Hepatocyte (in vitro differentiated cells): ENCODE results near the gene RRP1. TPM values are rescaled to one million over a fixed set of nuclear protein-coding genes. Genes with fewer than 3 reads are reported as not detected.

Experiments
- DNase-seq: peaks from one replicate; pipeline ENCODE4 v3.0.0-alpha.2; 2016; ENCODE audit warnings: low spot score
- H2AFZ ChIP-seq: fragments of 200-600 bp; sonication (generic); 2 replicates; pipeline ENCODE4 v1.6.0; 2016; ENCODE audit warnings: antibody characterized with exemption, mild to moderate bottlenecking
- H3K27ac ChIP-seq: fragments of 200-600 bp; sonication (generic); 2 replicates; pipeline ENCODE4 v1.5.1; 2016; ENCODE audit warnings: mild to moderate bottlenecking
- H3K27me3 ChIP-seq: fragments of 200-600 bp; sonication (generic); 2 replicates; pipeline ENCODE4 v1.6.1; 2016
- H3K36me3 ChIP-seq: fragments of 200-600 bp; sonication (generic); replicated peaks from 2 replicates; pipeline ENCODE4 v1.5.1; 2016; ENCODE audit warnings: low read depth; ENCODE audit not compliant: insufficient read depth
- H3K4me1 ChIP-seq: fragments of 200-600 bp; sonication (generic); 2 replicates; pipeline ENCODE4 v1.5.1; 2016; ENCODE audit warnings: mild to moderate bottlenecking, moderate library complexity; ENCODE audit not compliant: insufficient read depth
- H3K4me2 ChIP-seq: fragments of 200-600 bp; sonication (generic); 2 replicates; pipeline ENCODE4 v1.6.0; 2016
- H3K4me3 ChIP-seq: fragments of 200-600 bp; sonication (generic); 2 replicates; pipeline ENCODE4 v1.5.1; 2016; ENCODE audit warnings: mild to moderate bottlenecking
- H3K79me2 ChIP-seq: fragments of 200-600 bp; sonication (generic); 2 replicates; pipeline ENCODE4 v1.6.0; 2017; ENCODE audit warnings: mild to moderate bottlenecking
- H3K9me2 ChIP-seq: fragments of 200-600 bp; sonication (generic); replicated peaks from 2 replicates; pipeline ENCODE4 v1.6.0; 2017; ENCODE audit warnings: mild to moderate bottlenecking; ENCODE audit not compliant: insufficient read depth
- H3K9me3 ChIP-seq: fragments of 200-600 bp; sonication (generic); 2 replicates; pipeline ENCODE4 v1.5.1; 2016; ENCODE audit warnings: low read depth, mild to moderate bottlenecking
- H4K20me1 ChIP-seq: fragments of 200-600 bp; sonication (generic); 2 replicates; pipeline ENCODE4 v1.6.0; 2016; ENCODE audit warnings: mild to moderate bottlenecking; ENCODE audit not compliant: insufficient read depth, poor library complexity, severe bottlenecking
- CTCF ChIP-seq: fragments of 200-600 bp; sonication (generic); IDR thresholded peaks from 2 replicates; pipeline ENCODE4 v1.5.1; 2016; ENCODE audit warnings: antibody characterized with exemption, mild to moderate bottlenecking; ENCODE audit not compliant: poor library complexity
- EZH2 ChIP-seq: fragments of 200-600 bp; sonication (generic); IDR thresholded peaks from 2 replicates; pipeline ENCODE4 v1.6.1; 2016; ENCODE audit warnings: antibody characterized with exemption, mild to moderate bottlenecking, borderline replicate concordance
- EZH2phosphoT487 ChIP-seq: fragments of 200-600 bp; sonication (generic); IDR thresholded peaks from one replicate; pipeline ENCODE4 v1.6.1; 2018; ENCODE audit warnings: antibody characterized with exemption, mild to moderate bottlenecking, low read depth, moderate library complexity; ENCODE audit not compliant: unreplicated experiment, severe bottlenecking
- WGBS: methylation state at CpG from one replicate; pipeline ENCODE4 v1.1.6; 2016; ENCODE audit warnings: low lambda C conversion rate; ENCODE audit errors: missing lambda C conversion rate; 5-methylcytosine and 5-hydroxymethylcytosine counted together
- polyA plus RNA-seq: library from polyadenylated mRNA; unstranded; fragments of >200 nt; fragmentation: Nextera tagmentation; extraction: Ambion mirVana; gene quantifications from 2 replicates; pipeline ENCODE4 v1.2.1, GENCODE V29; 2016
- total RNA-seq: library from RNA; depleted of rRNA; stranded (reverse); fragments of >200 nt; gene quantifications from 2 replicates; pipeline ENCODE4 v1.2.3, GENCODE V29; 2014

RRP1 gene
- total and polyA plus RNA-seq, 2 experiments from 2014 or later: 24.1 to 32.0 TPM

GRCh38 chr21:43812957-43813655 lies 23.7 kb downstream of the RRP1 start:
- Histone ChIP-seq H3K36me3 (no peaks in the 10 kb centered on the region), H3K4me2 (no peak overlapping the region), H4K20me1 (no peaks in the 10 kb centered on the region), H3K27me3 (no peaks in the 10 kb centered on the region), H3K9me2 (no peaks in the 10 kb centered on the region), H3K4me3 (no peak overlapping the region), H3K27ac (no peak overlapping the region), H2AFZ (no peak overlapping the region), H3K79me2 (no peaks in the 10 kb centered on the region), H3K9me3 (no peaks in the 10 kb centered on the region), H3K4me1 (no peaks in the 10 kb centered on the region)
- no peak for DNase-seq
- WGBS: 91% methylated on average over 13 of the region's 19 CpGs
- TF ChIP-seq EZH2phosphoT487 (no peak), CTCF (no peak), EZH2 (no peak)

GRCh38 chr21:43813656-43813980 lies 24.2 kb downstream of the RRP1 start:
- Histone ChIP-seq H3K4me2 (no peak overlapping the region), H4K20me1 (no peaks in the 10 kb centered on the region), H3K9me3 (no peaks in the 10 kb centered on the region), H3K9me2 (no peaks in the 10 kb centered on the region), H3K27me3 (no peaks in the 10 kb centered on the region), H2AFZ (no peak overlapping the region), H3K79me2 (no peaks in the 10 kb centered on the region), H3K4me1 (no peaks in the 10 kb centered on the region), H3K27ac (no peak overlapping the region), H3K36me3 (no peaks in the 10 kb centered on the region), H3K4me3 (no peak overlapping the region)
- no peak for DNase-seq
- 96% methylated on average over 4 of the region's 5 CpGs for WGBS
- no peak for TF ChIP-seq EZH2
- TF ChIP-seq EZH2phosphoT487: no peak
- TF ChIP-seq CTCF: no peak

- no peaks in the 10 kb centered on the region for H3K27me3 ChIP-seq
- TF ChIP-seq EZH2: no peak
- no peak for TF ChIP-seq CTCF
- no peak for TF ChIP-seq EZH2phosphoT487
- H3K36me3 ChIP-seq: no peaks in the 10 kb centered on the region
- no peaks in the 10 kb centered on the region for H4K20me1 ChIP-seq
- H3K4me3 ChIP-seq: no peak overlapping the region
- no peak overlapping the region for H3K4me2 ChIP-seq
- no peaks in the 10 kb centered on the region for H3K79me2 ChIP-seq
- no peak overlapping the region for H3K27ac ChIP-seq
- H3K4me1 ChIP-seq: no peaks in the 10 kb centered on the region
- WGBS: 75% methylated on average over 28 of the region's 28 CpGs
- no peaks in the 10 kb centered on the region for H3K9me2 ChIP-seq
- no peak for DNase-seq
- H3K9me3 ChIP-seq: no peaks in the 10 kb centered on the region
- no peak overlapping the region for H2AFZ ChIP-seq
Observed at GRCh38 chr21:43814215-43815106, 25.1 kb downstream of the RRP1 start.
